ENCODE measurements around the gene SASH1. TPM values are rescaled to one million over a fixed set of nuclear protein-coding genes. Genes with fewer than 3 reads are reported as not detected.

SASH1 gene
- total and polyA plus RNA-seq, 2 donors (not counting 3 experiments of a cell fraction or from before 2014, with no cell fraction given): 18.5 to 103 TPM

DNA sequence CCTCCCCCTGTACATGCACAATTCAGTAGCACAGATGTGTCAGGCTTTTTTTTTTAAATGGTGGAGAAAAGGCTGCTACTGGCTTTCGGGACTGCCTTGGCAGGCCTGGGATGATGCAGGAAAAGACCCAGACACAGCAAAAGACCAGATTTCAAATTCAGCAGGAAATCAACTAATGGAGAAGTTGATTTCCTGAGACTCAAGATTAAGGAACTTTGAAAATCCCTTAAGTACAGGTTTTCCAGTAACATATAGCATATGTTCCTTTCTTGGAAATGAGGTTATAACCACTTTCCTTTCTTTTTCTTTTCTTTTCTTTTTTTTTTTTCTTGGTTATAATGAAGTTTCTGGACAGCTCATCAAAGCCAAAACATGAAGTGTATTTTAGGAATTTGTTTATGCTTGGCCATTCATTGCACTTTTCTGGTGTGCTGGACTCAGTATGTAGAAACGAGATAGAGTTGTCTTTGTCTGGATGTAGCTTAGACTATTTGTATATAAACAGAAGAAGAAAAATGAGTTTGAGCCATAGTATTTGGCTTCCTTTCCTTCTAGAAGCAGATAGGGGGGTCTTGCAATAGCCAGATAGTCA is 119.4 kb downstream of the SASH1 start:
- H3K27me3 ChIP-seq (ENCODE audit: control insufficient read depth in 2 of 2, insufficient read depth in 2 of 2, low read length in 2 of 2): no peaks in the 10 kb centered on the region
- TF ChIP-seq FOS (IDR thresholded peaks at IDR 0.05; ENCODE audit: borderline replicate concordance, insufficient read depth, low read length): no peak
- no peak for TF ChIP-seq EZH2 (IDR thresholded peaks at IDR 0.05; ENCODE audit: borderline replicate concordance, low read depth, low read length, severe bottlenecking)
- no peak for TF ChIP-seq POLR2AphosphoS5 (IDR thresholded peaks at IDR 0.05; ENCODE audit: insufficient read depth, low read depth, low read length)
- no peak for TF ChIP-seq MYC (IDR thresholded peaks at IDR 0.05; ENCODE audit: low read depth, low read length)
- TF ChIP-seq GATA2 (IDR thresholded peaks at IDR 0.05; ENCODE audit: insufficient read depth, insufficient read length, low read depth, low read length): no peak
- TF ChIP-seq POLR2A (IDR thresholded peaks at IDR 0.05; ENCODE audit: low read depth, low read length): no peak
- TF ChIP-seq, protein P1, sequence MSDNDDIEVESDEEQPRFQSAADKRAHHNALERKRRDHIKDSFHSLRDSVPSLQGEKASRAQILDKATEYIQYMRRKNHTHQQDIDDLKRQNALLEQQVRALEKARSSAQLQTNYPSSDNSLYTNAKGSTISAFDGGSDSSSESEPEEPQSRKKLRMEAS (IDR thresholded peaks at IDR 0.05; ENCODE audit: insufficient read depth, insufficient read length): no peak
- TF ChIP-seq CTCF (IDR thresholded peaks at IDR 0.05; ENCODE audit: extremely low read depth in 1 of 2, insufficient read depth in 1 of 2, low read depth in 1 of 2, low read length in 2 of 2): no peak
- no peak for TF ChIP-seq JUN (IDR thresholded peaks at IDR 0.05; ENCODE audit: borderline replicate concordance, insufficient read depth, insufficient read length, low read depth)
- CTCF ChIA-PET: interaction anchor here (1.0 to 3.2 kb wide), 2 partner anchors 282 to 285 kb away, joined by 6 to 16 read pairs; no protein-coding TSS in a partner anchor
- no peak overlapping the region for H2AFZ ChIP-seq (ENCODE audit: low read depth, low read length)
- dilution Hi-C loops (cut with MboI; ENCODE audit: extremely low pct_ligation_motif_present, low sequenced_read_pairs) (no loop called here), intact Hi-C loops (cut with micrococcal nuclease) (loop anchor here (10.0 kb wide), 1 partner anchor 437 kb away; no protein-coding TSS in a partner anchor)
- H3K4me2 ChIP-seq (ENCODE audit: insufficient read depth, low read length): peak overlapping the region; percentile 4
- no peak for FAIRE-seq
- peaks cover 51% of the 10 kb centered on the region for H3K4me1 ChIP-seq (ENCODE audit: control insufficient read depth, extremely low read depth, insufficient read depth, low read length)
- H3K9ac ChIP-seq (replicated peaks; ENCODE audit: extremely low read depth, insufficient read depth, low read length): no peak overlapping the region
- peaks cover 83% of the 10 kb centered on the region for H3K79me2 ChIP-seq (ENCODE audit: control insufficient read depth, insufficient read depth, low read length)
- DNase-seq (ENCODE audit: low read depth, low spot score): peak; percentile 49
- H3K9me1 ChIP-seq (replicated peaks; ENCODE audit: control insufficient read depth, extremely low read depth, insufficient read depth, low read length): no peaks in the 10 kb centered on the region
- POLR2A ChIA-PET: no interaction called here
- H3K36me3 ChIP-seq (ENCODE audit: control insufficient read depth in 2 of 2, extremely low read depth in 1 of 2, insufficient read depth in 2 of 2, low read length in 2 of 2): peaks cover 4 to 8% of the 10 kb centered on the region in 2 experiments
- no TSS peak for BruUV-seq (replicated peaks)
- no peak overlapping the region for H3K4me3 ChIP-seq (replicated peaks in 1 of 3; ENCODE audit: insufficient read depth in 1 of 3, low read depth in 1 of 3, low read length in 3 of 3)
- no peaks in the 10 kb centered on the region for H3K9me3 ChIP-seq (replicated peaks; ENCODE audit: control insufficient read depth, insufficient read depth, low read length)
- H4K20me1 ChIP-seq (replicated peaks; ENCODE audit: control insufficient read depth, extremely low read depth, insufficient read depth, low read length): no peaks in the 10 kb centered on the region
- peak overlapping the region; percentile 46 for H3K27ac ChIP-seq (ENCODE audit: insufficient read depth, low read depth, low read length)

All from endothelial cell of umbilical vein (primary cell).